Measurements from ENCODE around the gene HK1.
"Not testable (repeated sequence)": the region's sequence is repeated elsewhere in the genome, so short reads cannot be mapped to it uniquely, and the experiment has no call there.

HK1 gene

GRCh38 chr10:69329721-69330178 lies 51.5 kb downstream of the HK1 start:
- no peak for DNase-seq

- no peak for DNase-seq
These were observed 52.9 kb downstream of the HK1 start for GRCh38 chr10:69331161-69331560.

- DNase-seq = no peak
These were observed 54.1 kb downstream of the HK1 start for GRCh38 chr10:69332278-69333010.

- DNase-seq = no peak
These were observed 54.9 kb downstream of the HK1 start for GRCh38 chr10:69333205-69333604.

- not testable (repeated sequence) for DNase-seq
These were observed 55.6 kb downstream of the HK1 start for GRCh38 chr10:69333865-69334301.

GRCh38 chr10:69334302-69335062 lies 56.2 kb downstream of the HK1 start:
- DNase-seq = no peak

- DNase-seq = peak; percentile 25
These were observed 56.8 kb downstream of the HK1 start for GRCh38 chr10:69335063-69335587.

- DNase-seq = no peak
These were observed 57.3 kb downstream of the HK1 start for GRCh38 chr10:69335613-69336012.

- DNase-seq = no peak
These were observed 58.6 kb downstream of the HK1 start for GRCh38 chr10:69336952-69337295.

GRCh38 chr10:69337296-69338132 lies 59.2 kb downstream of the HK1 start:
- no peak for DNase-seq

GRCh38 chr10:69338133-69338456 lies 59.8 kb downstream of the HK1 start:
- no peak for DNase-seq

GRCh38 chr10:69338547-69339450 lies 60.5 kb downstream of the HK1 start:
- DNase-seq = no peak

GRCh38 chr10:69340695-69341094 lies 62.4 kb downstream of the HK1 start:
- DNase-seq = no peak

- DNase-seq = no peak
These were observed 65.6 kb downstream of the HK1 start for GRCh38 chr10:69343905-69344304.

- DNase-seq = no peak
These were observed 66.4 kb downstream of the HK1 start for GRCh38 chr10:69344591-69345252.

GRCh38 chr10:69345402-69345801 lies 67.1 kb downstream of the HK1 start:
- DNase-seq = no peak

- DNase-seq = no peak
These were observed 67.7 kb downstream of the HK1 start for GRCh38 chr10:69345890-69346474.

- no peak for DNase-seq
These were observed 68.5 kb downstream of the HK1 start for GRCh38 chr10:69346776-69347175.

- DNase-seq = no peak
These were observed 70.7 kb downstream of the HK1 start for GRCh38 chr10:69348816-69349541.

GRCh38 chr10:69349542-69349888 lies 71.2 kb downstream of the HK1 start:
- DNase-seq = no peak

GRCh38 chr10:69351589-69351988 lies 73.3 kb downstream of the HK1 start:
- no peak for DNase-seq
